SH-SY5Y (cell line): Measurements from ENCODE around the gene AEBP2.

Source experiments
- GATA2 ChIP-seq: IDR thresholded peaks from 2 replicates; pipeline ENCODE4 v1.6.1; 2011; ENCODE audit warnings: mild to moderate bottlenecking, low read depth, low read length
- GATA3 ChIP-seq: IDR thresholded peaks from 2 replicates; pipeline ENCODE4 v1.6.1; 2011; ENCODE audit warnings: low read depth, mild to moderate bottlenecking, low read length, moderate library complexity

AEBP2 gene

DNA sequence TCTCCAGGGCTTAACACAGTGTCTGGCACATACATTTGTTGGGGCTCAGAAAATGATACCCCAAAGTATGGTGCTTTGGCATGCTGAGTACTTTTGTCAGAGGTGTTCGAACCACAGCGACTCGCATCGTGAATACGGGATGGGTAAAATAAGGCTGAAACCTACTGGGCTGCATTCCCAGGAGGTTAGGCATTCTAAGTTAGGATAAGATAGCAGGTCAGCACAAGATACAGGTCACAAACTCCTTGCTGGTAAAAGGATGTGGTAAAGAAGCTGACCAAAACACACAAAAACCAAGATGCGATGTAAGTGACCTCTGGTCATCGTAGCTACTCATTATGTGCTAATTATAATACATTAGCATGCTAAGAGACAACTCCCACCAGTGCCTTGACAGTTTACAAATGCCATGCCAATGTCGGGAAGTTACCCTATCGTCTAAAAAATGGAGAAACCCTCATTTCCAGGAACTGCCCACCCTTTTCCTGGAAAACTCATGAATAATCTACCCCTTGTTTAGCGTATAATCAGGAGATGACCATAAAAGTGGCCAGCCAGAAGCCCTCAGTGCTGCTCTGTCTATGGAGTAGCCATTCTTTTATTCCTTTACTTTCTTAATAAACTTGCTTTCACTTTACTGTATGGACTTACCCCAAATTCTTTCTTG lies 3.3 kb upstream of the AEBP2 start:
- no peak for TF ChIP-seq GATA2
- no peak for TF ChIP-seq GATA3

DNA sequence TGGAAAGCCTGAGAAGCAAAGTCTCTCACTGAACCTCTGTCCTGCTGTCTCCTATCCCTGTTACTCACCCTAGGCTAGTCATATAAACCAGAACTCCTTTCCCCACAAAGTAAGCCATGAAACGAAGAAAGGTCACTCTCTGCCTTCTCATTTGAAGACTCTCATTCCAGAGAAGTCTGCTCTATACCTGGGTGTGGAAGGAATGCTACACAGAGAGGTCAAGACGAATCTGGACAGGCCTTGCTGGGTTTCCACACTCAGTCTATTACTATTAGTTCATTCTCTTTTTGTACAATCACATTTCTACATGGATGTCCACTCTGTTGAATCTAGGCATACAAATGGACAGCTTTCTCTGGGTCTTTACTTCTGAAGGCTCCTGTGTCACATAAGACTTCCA lies 2.4 kb upstream of the AEBP2 start:
- no peak for TF ChIP-seq GATA3
- TF ChIP-seq GATA2, result no peak

DNA sequence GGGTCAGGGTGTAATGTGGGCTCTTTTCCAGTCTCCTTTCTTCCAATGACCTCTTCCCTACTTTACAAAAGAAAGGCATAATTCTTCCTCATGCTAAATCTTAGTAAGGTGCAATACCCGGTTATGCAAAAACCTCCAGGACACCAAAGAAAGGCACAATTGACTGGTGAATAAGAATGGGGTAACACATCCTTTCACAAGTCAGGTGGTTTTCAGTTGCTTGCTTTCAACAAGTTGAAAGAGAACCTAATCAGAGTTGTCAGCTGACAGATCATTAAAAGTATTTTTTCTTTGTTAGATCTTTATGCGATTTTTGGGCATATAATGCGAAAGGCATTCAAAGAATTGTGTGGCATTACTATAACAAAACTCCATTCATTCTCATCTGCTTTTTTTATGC lies 1.3 kb upstream of the AEBP2 start:
- TF ChIP-seq GATA2 (no peak), GATA3 (no peak)

DNA sequence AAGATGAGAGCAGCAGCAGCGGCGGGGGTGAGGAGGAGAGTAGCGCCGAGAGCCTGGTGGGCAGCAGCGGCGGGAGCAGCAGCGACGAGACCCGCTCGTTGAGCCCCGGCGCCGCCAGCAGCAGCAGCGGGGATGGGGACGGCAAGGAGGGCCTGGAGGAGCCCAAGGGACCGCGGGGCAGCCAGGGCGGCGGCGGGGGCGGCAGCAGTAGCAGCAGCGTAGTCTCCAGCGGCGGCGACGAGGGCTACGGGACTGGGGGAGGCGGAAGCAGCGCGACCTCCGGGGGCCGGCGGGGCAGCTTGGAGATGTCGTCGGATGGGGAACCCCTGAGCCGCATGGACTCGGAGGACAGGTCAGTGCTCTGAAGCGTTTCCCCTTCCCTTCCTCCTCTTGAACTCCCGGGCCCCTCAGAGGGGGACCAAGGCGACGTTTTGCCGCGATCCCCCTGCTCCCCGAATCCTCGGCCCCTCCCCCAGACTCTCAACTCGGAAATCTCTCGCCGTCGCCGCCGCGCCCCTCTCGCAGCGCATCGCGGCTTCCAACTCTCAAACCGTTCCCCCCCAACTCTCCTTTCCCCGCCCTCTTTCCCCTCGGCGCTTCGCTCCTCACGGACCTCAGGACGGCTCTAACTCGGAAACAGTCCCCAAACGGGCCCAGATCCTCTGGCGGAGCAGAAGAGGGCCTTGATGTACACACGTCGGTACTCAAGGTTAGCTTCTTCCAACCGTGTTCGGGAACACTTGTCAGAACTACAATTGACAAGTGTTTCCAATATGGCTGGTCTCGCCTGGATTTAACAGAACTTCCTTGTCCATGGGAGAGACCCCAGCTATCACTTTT lies 947 bp downstream of the AEBP2 start:
- TF ChIP-seq GATA2 (no peak), GATA3 (no peak)

DNA sequence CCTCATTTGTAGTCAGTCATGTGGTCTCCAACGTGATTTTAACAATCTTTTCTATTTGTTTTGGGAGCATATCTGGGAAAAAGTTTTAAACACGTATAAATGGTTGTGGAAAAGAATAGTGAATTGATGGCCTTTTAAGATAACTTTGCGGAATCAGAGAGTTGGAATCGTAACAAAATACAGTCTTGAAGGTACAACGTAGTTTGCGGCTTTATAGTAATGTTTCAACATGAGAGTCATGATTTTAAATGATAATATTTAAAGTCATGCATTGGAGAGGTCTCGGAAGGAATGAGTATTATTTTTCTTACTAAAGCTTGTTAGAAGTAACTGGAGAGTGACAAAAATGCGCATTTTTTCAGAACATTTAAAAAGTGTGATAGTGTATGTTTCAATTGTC lies 1.6 kb downstream of the AEBP2 start:
- no peak for TF ChIP-seq GATA3

DNA sequence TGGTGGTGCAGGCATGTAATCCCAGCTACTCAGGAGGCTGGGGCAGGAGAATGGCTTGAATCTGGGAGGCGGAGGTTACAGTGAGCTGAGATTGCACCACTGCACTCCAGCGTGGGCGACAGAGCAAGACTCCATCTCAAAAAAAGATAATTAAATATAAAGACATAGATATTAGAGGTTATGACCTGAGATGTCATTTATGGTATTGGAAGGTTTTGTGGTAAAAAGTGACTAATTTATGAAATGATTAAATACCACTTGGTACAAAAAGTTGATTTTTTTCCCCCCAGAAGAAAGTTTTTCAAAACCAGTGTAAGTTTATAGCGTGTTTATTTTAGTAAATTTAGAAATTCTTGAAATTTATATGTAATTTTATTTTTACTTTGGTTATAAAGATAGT lies 4.3 kb downstream of the AEBP2 start:
- TF ChIP-seq GATA2 (no peak), GATA3 (no peak)

DNA sequence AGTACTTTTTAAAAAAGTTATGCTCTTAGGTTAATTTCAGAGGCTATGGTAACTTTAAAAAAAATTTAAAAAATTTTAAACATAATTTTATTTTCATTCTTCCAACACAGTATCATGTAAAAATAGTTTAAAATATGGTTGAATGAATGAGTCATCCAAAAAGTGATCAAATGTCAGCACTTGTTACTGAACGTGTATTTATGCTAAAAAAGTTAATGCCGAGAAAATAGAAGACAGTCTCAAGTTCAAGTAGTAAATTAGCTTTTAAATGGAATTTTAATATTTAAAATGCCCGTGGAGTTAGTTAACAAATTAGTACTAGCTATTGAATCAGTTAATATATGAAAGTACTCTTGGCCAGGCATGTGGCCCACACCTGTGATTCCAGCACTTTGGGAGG lies 4.8 kb downstream of the AEBP2 start:
- no peak for TF ChIP-seq GATA3
- TF ChIP-seq GATA2, result no peak

DNA sequence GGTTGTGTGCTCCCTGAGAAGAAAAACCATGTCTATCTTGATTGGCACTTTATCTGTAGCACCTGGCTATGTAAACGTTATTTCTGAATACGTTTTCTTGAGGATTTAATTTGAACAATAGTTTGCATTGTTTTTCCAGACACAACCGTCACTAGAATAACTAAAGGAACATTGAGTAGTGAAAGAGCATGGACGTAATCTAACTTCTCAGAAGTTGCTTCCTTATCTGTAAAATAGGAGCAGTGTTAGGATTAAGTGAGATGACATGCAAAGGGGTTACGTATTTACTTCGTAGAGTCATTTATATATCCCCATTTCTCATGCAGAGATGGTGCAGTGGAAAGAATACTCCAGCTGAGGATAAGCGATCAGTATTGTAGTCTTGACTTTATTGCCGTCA lies 8.1 kb downstream of the AEBP2 start:
- TF ChIP-seq GATA2 (no peak), GATA3 (no peak)

DNA sequence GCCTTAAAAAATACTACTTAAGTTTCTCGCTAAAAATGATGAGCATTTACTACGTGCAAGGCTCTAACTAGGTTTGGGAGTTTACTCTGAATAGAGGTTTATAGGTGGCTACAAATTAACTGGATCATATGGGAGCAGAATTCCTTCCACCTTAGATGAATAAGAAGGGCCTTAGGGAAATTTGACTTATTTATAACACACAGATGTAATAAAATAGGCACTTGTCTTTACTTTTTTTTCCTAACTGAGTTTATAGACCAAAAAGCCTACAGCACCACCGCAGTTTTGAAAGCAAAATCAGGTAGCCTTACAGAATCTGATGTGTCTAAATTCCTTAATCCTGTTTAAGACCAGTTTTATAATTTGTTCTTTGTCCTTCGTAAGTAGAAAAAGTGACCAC lies 10.5 kb downstream of the AEBP2 start:
- TF ChIP-seq GATA2 (no peak), GATA3 (no peak)

DNA sequence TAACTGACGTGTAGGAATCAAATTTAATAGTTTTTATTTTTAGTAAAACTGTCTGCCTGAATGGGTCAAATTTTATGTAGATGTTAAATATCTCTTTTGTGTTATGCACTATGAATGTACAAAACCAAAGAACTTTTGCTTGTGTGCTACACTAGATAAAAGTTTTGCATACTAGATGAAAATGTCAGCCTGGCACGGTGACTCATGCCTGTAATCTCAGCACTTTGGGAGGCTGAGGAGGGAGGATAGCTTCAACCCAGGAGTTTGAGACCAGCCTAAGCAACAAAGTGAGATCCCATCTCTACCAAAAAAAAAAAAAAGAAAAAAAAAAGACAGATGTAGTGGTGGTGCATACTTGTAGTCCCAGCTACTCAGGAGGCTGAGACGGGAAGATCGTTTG lies 11.1 kb downstream of the AEBP2 start:
- TF ChIP-seq GATA3, result no peak
- TF ChIP-seq GATA2, result no peak

DNA sequence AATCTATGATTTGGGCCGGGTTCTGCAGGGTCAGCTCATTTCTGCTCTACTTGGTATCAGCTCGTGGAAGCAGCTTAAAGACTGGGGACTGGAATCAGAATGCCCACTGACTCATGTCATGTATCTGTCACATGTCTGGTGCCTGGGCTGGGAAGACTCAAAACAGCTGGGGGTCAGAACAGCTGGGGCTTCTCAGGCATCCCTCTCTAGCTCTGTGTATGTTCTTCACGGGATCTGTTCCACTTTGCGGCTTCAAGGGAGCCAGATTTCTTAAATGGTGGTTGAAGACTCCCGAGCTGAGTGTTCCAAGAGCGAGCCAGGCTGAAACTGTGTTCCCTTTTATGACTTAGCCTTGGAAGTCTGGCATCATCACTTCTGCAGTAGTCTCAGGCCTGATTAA lies 11.9 kb downstream of the AEBP2 start:
- TF ChIP-seq GATA3 (no peak), GATA2 (no peak)

DNA sequence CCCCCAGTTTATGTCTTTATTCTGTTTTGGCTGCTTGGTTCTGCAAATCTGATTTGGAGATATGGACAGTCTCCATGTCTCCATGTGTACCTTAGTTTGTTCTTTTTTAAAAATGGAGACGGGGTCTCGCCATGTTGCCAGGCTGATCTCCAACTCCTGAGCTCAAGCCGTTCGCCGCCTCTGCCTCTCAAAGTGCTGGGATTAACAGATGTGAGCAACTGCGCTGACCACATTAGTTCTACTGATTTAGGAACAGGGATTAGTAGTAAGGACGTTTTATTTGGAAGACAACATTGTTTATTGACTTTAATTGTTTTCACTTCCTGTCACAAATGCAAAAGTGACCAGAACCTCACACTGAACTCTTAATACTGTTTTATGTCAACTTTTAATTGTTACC lies 14.7 kb downstream of the AEBP2 start:
- no peak for TF ChIP-seq GATA2
- no peak for TF ChIP-seq GATA3

DNA sequence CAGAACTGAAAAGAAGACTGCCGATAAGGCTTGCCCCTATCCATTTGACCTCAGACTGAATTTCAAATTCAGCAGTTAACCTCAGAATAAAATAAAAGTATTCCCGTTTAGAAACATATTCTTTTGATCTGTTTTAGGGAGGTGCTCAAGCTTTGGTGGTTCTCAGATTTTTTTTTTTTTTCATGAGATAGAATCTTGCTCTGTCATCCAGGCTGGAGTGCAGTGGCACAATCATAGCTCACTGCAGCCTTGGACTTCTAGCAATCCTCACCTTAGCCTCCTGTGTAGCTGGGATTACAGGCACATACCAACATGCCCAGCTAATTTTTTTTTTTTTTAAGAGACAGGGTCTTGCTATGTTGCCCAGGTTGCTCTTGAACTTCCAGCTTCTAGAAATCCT lies 15.5 kb downstream of the AEBP2 start:
- TF ChIP-seq GATA2, result no peak

DNA sequence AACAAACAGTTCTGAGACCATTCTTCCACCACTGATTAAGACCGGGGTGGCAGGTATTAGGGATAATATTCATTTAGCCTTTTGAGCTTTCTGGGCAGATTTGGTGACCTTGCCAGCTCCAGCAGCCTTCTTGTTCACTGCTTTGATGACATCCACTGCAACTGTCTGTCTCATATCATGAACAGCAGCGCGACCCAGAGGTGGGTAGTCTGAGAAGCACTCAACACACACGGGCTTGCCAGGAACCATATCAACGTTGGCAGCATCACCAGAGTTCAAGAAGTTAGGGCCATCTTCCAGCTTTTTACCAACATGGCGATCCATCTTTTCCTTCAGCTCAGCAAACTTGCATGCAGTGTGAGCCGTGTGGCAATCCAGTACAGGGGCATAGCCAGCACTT lies 16.9 kb downstream of the AEBP2 start:
- TF ChIP-seq GATA3 (no peak), GATA2 (no peak)

DNA sequence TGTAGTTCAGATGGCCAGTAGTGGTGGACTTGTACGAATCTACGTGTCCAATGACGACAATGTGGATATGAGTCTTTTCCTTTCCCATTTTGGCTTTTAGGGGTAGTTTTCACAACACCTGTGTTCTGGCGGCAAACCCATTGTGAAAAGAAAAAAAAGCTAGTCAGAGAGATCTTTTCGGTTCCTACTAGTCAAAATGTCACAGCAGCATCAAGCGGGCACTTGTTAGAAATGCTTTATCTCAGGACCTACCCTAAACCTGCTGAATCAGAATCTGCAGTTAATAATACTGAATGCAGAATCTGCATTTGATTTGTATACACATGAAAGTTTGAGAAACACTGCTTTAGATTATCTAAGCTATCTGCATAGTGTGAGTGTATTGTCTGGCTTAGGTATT lies 18.3 kb downstream of the AEBP2 start:
- TF ChIP-seq GATA3 (no peak), GATA2 (no peak)
